HFFc6 (cell line): ENCODE measurements around the gene TMX2. TPM values are rescaled to one million over a fixed set of nuclear protein-coding genes. Genes with fewer than 3 reads are reported as not detected.

ENCODE experiments used
- DNase-seq: peaks from one replicate; pipeline ENCODE4 v3.0.0-alpha.2; 2018
- H3K27ac Mint-ChIP-seq: 2 replicates; pipeline ENCODE4 v1.8.0; 2020; ENCODE audit warnings: mild to moderate bottlenecking, mixed read lengths
- H3K27me3 Mint-ChIP-seq: 2 replicates; pipeline ENCODE4 v1.8.0; 2021; ENCODE audit warnings: mild to moderate bottlenecking, moderate library complexity, mixed read lengths; ENCODE audit not compliant: insufficient read depth
- H3K36me3 Mint-ChIP-seq: 2 replicates; pipeline ENCODE4 v1.8.0; 2021; ENCODE audit warnings: low read depth, mixed read lengths
- H3K4me1 Mint-ChIP-seq: 2 replicates; pipeline ENCODE4 v1.8.0; 2020; ENCODE audit warnings: low read depth, mixed read lengths
- H3K4me3 Mint-ChIP-seq: 2 replicates; pipeline ENCODE4 v1.8.0; 2020; ENCODE audit warnings: mild to moderate bottlenecking, moderate library complexity, mixed read lengths
- H3K9me3 Mint-ChIP-seq: 2 replicates; pipeline ENCODE4 v1.8.0; 2020; ENCODE audit warnings: mild to moderate bottlenecking, mixed read lengths
- total RNA-seq, 6 experiments: library from RNA; stranded (reverse); fragmentation: NEBNext Ultra II Directional; extraction: Animal tissue kit (Norgen Biotek cat#: 25700); gene quantifications; 2 replicates in 1 of 6; 3 replicates in 5 of 6; pipeline ENCODE4 v1.2.3, GENCODE V29; 2021
- TF ChIP-seq, protein P1 (sequence below): fragments of 200-600 bp; sonication (generic); IDR thresholded peaks from 2 replicates; pipeline ENCODE4 v1.5.0; 2021; ENCODE audit warnings: antibody characterized with exemption, mild to moderate bottlenecking

Gene TMX2
- total RNA-seq, 6 experiments from 2014 or later, result 89.9 to 113 (median 97.2) TPM

DNA sequence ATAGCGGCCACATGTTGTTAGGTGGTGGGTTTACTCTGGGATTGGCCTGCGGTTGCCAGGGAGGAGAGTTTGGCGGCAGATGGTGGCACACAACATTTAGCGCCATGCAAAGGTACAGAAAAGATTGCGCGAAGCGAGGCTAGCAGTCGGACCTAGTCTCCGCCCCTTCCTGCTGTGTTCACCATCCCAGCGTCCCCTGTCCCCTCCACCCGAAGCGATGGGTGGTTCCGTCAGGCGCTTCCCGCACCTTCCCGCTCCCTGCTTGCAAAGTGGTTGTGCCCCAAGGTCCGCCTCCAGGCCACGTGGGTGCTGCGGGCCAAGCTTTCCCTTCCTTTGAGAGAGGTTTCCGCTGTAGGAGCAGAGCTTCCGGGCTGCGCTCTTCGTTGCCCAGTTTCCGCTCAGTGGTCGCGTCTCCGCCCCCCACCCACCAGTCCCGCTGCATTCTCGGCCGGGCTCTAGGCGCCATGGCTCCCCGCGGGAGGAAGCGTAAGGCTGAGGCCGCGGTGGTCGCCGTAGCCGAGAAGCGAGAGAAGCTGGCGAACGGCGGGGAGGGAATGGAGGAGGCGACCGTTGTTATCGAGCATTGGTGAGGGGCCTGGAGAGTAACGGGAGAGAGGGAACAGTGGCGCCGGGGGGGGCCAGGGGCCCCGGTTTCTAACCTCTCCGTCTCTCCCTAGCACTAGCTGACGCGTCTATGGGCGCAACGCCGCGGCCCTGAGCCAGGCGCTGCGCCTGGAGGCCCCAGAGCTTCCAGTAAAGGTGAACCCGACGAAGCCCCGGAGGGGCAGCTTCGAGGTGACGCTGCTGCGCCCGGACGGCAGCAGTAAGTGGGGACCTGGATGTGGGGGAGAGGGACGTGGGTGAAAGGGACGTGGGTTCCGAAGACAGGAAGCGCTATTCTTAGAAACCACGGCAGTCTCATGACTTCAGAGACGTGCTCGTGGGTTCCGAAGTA is 29.0 kb downstream of the TMX2 start, which contains the start of gene SELENOH:
SELENOH (plus strand) TSS at position 360 of the 955 bp plus-strand sequence; CDS start at position 465, 105 bp downstream.
- H3K36me3 Mint-ChIP-seq, result peaks cover 18% of the 10 kb centered on the region
- H3K27ac Mint-ChIP-seq, result peak within 1 kb of the TSS; percentile 88
- peak; percentile 97 for DNase-seq
- no peaks in the 10 kb centered on the region for H3K9me3 Mint-ChIP-seq
- TF ChIP-seq, protein P1, sequence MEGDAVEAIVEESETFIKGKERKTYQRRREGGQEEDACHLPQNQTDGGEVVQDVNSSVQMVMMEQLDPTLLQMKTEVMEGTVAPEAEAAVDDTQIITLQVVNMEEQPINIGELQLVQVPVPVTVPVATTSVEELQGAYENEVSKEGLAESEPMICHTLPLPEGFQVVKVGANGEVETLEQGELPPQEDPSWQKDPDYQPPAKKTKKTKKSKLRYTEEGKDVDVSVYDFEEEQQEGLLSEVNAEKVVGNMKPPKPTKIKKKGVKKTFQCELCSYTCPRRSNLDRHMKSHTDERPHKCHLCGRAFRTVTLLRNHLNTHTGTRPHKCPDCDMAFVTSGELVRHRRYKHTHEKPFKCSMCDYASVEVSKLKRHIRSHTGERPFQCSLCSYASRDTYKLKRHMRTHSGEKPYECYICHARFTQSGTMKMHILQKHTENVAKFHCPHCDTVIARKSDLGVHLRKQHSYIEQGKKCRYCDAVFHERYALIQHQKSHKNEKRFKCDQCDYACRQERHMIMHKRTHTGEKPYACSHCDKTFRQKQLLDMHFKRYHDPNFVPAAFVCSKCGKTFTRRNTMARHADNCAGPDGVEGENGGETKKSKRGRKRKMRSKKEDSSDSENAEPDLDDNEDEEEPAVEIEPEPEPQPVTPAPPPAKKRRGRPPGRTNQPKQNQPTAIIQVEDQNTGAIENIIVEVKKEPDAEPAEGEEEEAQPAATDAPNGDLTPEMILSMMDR, result no peak
- peak within 1 kb of the TSS; percentile 98 for H3K4me3 Mint-ChIP-seq
- peaks cover 26% of the 10 kb centered on the region for H3K4me1 Mint-ChIP-seq
- H3K27me3 Mint-ChIP-seq, result peaks cover 3% of the 10 kb centered on the region

DNA sequence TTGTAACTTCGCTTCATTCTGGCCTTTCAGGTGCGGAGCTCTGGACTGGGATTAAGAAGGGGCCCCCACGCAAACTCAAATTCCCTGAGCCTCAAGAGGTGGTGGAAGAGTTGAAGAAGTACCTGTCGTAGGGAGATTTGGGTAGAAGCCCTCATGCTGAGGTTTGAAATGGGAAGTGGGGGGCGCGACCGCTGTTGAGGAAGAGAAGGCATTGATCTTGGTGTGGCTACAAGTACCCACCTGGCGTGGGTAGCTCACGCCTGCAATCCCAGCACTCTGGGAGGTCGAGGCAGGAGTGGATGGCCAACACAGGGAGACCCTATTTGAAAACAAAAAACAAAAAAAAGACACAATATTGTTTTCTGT is 29.7 kb downstream of the TMX2 start:
- H3K9me3 Mint-ChIP-seq, result no peaks in the 10 kb centered on the region
- no peak for DNase-seq
- TF ChIP-seq, protein P1, result no peak
- H3K4me3 Mint-ChIP-seq, result peak overlapping the region; percentile 98
- peak overlapping the region; percentile 88 for H3K27ac Mint-ChIP-seq
- peaks cover 18% of the 10 kb centered on the region for H3K36me3 Mint-ChIP-seq
- peaks cover 3% of the 10 kb centered on the region for H3K27me3 Mint-ChIP-seq
- H3K4me1 Mint-ChIP-seq, result peaks cover 26% of the 10 kb centered on the region

DNA sequence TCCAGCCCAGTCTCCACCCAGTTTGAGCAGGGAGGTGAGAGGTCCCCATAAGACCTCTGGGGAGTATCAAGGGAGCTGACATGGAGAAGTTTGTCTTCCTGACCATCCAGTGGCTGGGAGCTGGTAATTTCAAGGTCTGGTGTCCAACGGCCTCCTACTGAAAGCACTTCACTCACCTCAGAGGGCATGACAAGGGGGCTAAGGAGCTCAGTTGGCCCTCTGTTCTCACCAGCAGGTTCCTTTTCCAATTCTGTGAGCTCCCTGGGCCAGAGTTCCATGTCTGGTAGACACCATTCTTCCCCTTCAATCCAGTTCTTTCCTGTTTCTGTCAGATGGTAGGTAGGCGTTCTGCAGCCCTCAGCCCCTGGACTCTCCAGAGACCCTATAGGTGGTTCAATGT is 32.0 kb downstream of the TMX2 start:
- Mint-ChIP-seq H3K9me3 (no peaks in the 10 kb centered on the region), H3K27me3 (peaks cover 3% of the 10 kb centered on the region), H3K4me3 (no peak overlapping the region), H3K36me3 (peaks cover 18% of the 10 kb centered on the region), H3K27ac (peak overlapping the region; percentile 57), H3K4me1 (peaks cover 26% of the 10 kb centered on the region)
- no peak for DNase-seq
- TF ChIP-seq, protein P1, result no peak

DNA sequence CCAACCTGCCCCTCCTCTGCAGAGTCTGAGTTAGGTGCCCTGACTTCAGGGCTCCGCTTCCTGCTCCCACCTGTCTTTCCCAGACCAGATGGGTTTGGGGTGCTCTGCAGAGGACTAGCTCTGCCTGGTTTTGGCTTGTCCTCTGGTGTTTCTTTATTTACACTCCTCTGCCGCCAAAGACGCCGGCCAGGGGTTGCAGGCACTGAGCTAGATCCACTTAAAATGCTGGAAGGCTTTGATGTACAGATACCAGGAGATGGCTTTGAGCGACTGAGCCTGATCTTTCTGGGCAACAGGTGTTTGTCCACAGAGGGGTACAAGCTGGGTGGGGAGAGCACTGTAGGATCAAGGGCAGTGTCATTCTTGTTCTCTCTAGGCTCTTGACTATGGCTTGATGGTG is 32.8 kb downstream of the TMX2 start:
- no peak for DNase-seq
- Mint-ChIP-seq H3K36me3 (peaks cover 18% of the 10 kb centered on the region), H3K27ac (peak overlapping the region; percentile 31; the same call in 1 of the 2 replicates), H3K9me3 (no peaks in the 10 kb centered on the region), H3K4me1 (peaks cover 20% of the 10 kb centered on the region), H3K27me3 (peaks cover 3% of the 10 kb centered on the region), H3K4me3 (no peak overlapping the region)
- TF ChIP-seq, protein P1, result no peak

GRCh38 chr11:57746920-57747319 is 34.5 kb downstream of the TMX2 start:
- DNase-seq, result no peak
- Mint-ChIP-seq H3K36me3 (peaks cover 19% of the 10 kb centered on the region), H3K27ac (no peak overlapping the region), H3K9me3 (no peaks in the 10 kb centered on the region), H3K4me3 (no peak overlapping the region), H3K4me1 (peaks cover 10% of the 10 kb centered on the region), H3K27me3 (peaks cover under 1% of the 10 kb centered on the region)
- TF ChIP-seq, protein P1, result no peak
